DOHH2 (cell line): ENCODE data around the gene MINDY2.
"Not testable (repeated sequence)": the region's sequence is repeated elsewhere in the genome, so short reads cannot be mapped to it uniquely, and the experiment has no call there.

Experiments
- H3F3A ChIP-seq: fragments of 200-600 bp; sonication (generic), shearing (Covaris generic); 2 replicates; pipeline ENCODE4 v1.6.0; 2016; ENCODE audit warnings: antibody characterized with exemption, mild to moderate bottlenecking; ENCODE audit not compliant: control insufficient read depth, insufficient read depth
- H3K27ac ChIP-seq: fragments of 200-600 bp; sonication (generic); 2 replicates; pipeline ENCODE4 v1.5.1; 2014; ENCODE audit warnings: low read depth, mild to moderate bottlenecking, low read length, moderate library complexity
- H3K27me3 ChIP-seq: fragments of 200-600 bp; sonication (generic); 2 replicates; pipeline ENCODE4 v1.6.1; 2014; ENCODE audit warnings: mild to moderate bottlenecking, low read length, mixed read lengths; ENCODE audit not compliant: control insufficient read depth
- H3K36me3 ChIP-seq: fragments of 200-600 bp; sonication (generic); 2 replicates; pipeline ENCODE4 v1.6.1; 2014; ENCODE audit warnings: mild to moderate bottlenecking, low read length, moderate library complexity, mixed read lengths; ENCODE audit not compliant: control insufficient read depth
- H3K4me1 ChIP-seq: fragments of 200-600 bp; sonication (generic); 2 replicates; pipeline ENCODE4 v1.6.1; 2014; ENCODE audit warnings: mild to moderate bottlenecking, low read length, mixed read lengths; ENCODE audit not compliant: control insufficient read depth
- H3K4me2 ChIP-seq: fragments of 200-600 bp; sonication (generic); 2 replicates; pipeline ENCODE4 v1.6.0; 2014; ENCODE audit warnings: mild to moderate bottlenecking, low read length, moderate library complexity
- H3K4me3 ChIP-seq: fragments of 200-600 bp; sonication (generic); 2 replicates; pipeline ENCODE4 v1.5.1; 2014; ENCODE audit warnings: mild to moderate bottlenecking, low read length, mixed read lengths
- H3K79me2 ChIP-seq: fragments of 200-600 bp; sonication (generic); 2 replicates; pipeline ENCODE4 v1.6.1; 2014; ENCODE audit warnings: mild to moderate bottlenecking, low read length, mixed read lengths; ENCODE audit not compliant: control insufficient read depth
- H3K9me2 ChIP-seq: fragments of 200-600 bp; sonication (generic); replicated peaks from 2 replicates; pipeline ENCODE4 v1.6.1; 2014; ENCODE audit warnings: mild to moderate bottlenecking, low read length, mixed read lengths; ENCODE audit not compliant: control insufficient read depth
- H3K9me3 ChIP-seq: fragments of 200-600 bp; sonication (generic); 2 replicates; pipeline ENCODE4 v1.6.1; 2014; ENCODE audit warnings: antibody characterized with exemption, low read length, mixed read lengths; ENCODE audit not compliant: control insufficient read depth, insufficient read depth
- H4K20me1 ChIP-seq: fragments of 200-600 bp; sonication (generic); 2 replicates; pipeline ENCODE4 v1.6.0; 2014; ENCODE audit warnings: low read depth, mild to moderate bottlenecking, antibody characterized with exemption, low read length, moderate library complexity; ENCODE audit not compliant: control insufficient read depth, insufficient read depth
- CTCF ChIP-seq: fragments of 200-600 bp; sonication (generic); IDR thresholded peaks from one replicate; pipeline ENCODE4 v1.5.1; 2014; ENCODE audit warnings: antibody characterized with exemption, mild to moderate bottlenecking, low read depth, low read length; ENCODE audit not compliant: poor library complexity, severe bottlenecking
- EZH2phosphoT487 ChIP-seq: fragments of 200-600 bp; sonication (generic); IDR thresholded peaks from 2 replicates; pipeline ENCODE4 v1.6.1; 2017; ENCODE audit warnings: borderline replicate concordance, mild to moderate bottlenecking, antibody characterized with exemption, low read length, moderate library complexity, mixed read lengths

MINDY2 gene

GRCh38 chr15:58839485-58839884, 68.4 kb downstream of the MINDY2 start:
- no peak overlapping the region for H3K27ac ChIP-seq
- TF ChIP-seq EZH2phosphoT487: no peak
- peak; percentile 14 for TF ChIP-seq CTCF
- no peaks in the 10 kb centered on the region for H3F3A ChIP-seq
- no peaks in the 10 kb centered on the region for H3K4me1 ChIP-seq
- no peaks in the 10 kb centered on the region for H3K36me3 ChIP-seq
- no peak overlapping the region for H3K4me3 ChIP-seq
- H3K27me3 ChIP-seq: no peaks in the 10 kb centered on the region
- no peaks in the 10 kb centered on the region for H3K79me2 ChIP-seq
- no peaks in the 10 kb centered on the region for H3K9me3 ChIP-seq
- H3K4me2 ChIP-seq: no peak overlapping the region
- no peaks in the 10 kb centered on the region for H3K9me2 ChIP-seq
- H4K20me1 ChIP-seq: no peaks in the 10 kb centered on the region

- Histone ChIP-seq H3K27me3 (no peaks in the 10 kb centered on the region), H3K79me2 (no peaks in the 10 kb centered on the region), H3K9me3 (no peaks in the 10 kb centered on the region), H3K4me3 (no peak overlapping the region), H4K20me1 (no peaks in the 10 kb centered on the region), H3K27ac (no peak overlapping the region), H3K4me1 (no peaks in the 10 kb centered on the region), H3K36me3 (no peaks in the 10 kb centered on the region), H3K4me2 (no peak overlapping the region), H3K9me2 (no peaks in the 10 kb centered on the region), H3F3A (no peaks in the 10 kb centered on the region)
- TF ChIP-seq EZH2phosphoT487 (no peak), CTCF (no peak)
These were observed 68.9 kb downstream of the MINDY2 start for GRCh38 chr15:58840048-58840447.

- no peaks in the 10 kb centered on the region for H3K4me1 ChIP-seq
- no peaks in the 10 kb centered on the region for H4K20me1 ChIP-seq
- H3K9me3 ChIP-seq: no peaks in the 10 kb centered on the region
- no peaks in the 10 kb centered on the region for H3K27me3 ChIP-seq
- no peak overlapping the region for H3K4me2 ChIP-seq
- H3K9me2 ChIP-seq: no peaks in the 10 kb centered on the region
- H3F3A ChIP-seq: no peaks in the 10 kb centered on the region
- H3K27ac ChIP-seq: no peak overlapping the region
- H3K4me3 ChIP-seq: no peak overlapping the region
- H3K79me2 ChIP-seq: no peaks in the 10 kb centered on the region
- TF ChIP-seq EZH2phosphoT487 (no peak), CTCF (no peak)
- no peaks in the 10 kb centered on the region for H3K36me3 ChIP-seq
These were observed 71.8 kb downstream of the MINDY2 start for GRCh38 chr15:58842713-58843396.

GRCh38 chr15:58851205-58851604, 80.1 kb downstream of the MINDY2 start:
- not testable (repeated sequence) for H4K20me1 ChIP-seq, H3K9me3 ChIP-seq, H3K27me3 ChIP-seq, H3K4me3 ChIP-seq, H3K4me1 ChIP-seq, H3K36me3 ChIP-seq, H3K27ac ChIP-seq, H3F3A ChIP-seq, H3K79me2 ChIP-seq, H3K4me2 ChIP-seq, H3K9me2 ChIP-seq
